Measurements from ENCODE around the gene C19orf85.
"Not testable (repeated sequence)": the region's sequence is repeated elsewhere in the genome, so short reads cannot be mapped to it uniquely, and the experiment has no call there.

Gene C19orf85

DNA sequence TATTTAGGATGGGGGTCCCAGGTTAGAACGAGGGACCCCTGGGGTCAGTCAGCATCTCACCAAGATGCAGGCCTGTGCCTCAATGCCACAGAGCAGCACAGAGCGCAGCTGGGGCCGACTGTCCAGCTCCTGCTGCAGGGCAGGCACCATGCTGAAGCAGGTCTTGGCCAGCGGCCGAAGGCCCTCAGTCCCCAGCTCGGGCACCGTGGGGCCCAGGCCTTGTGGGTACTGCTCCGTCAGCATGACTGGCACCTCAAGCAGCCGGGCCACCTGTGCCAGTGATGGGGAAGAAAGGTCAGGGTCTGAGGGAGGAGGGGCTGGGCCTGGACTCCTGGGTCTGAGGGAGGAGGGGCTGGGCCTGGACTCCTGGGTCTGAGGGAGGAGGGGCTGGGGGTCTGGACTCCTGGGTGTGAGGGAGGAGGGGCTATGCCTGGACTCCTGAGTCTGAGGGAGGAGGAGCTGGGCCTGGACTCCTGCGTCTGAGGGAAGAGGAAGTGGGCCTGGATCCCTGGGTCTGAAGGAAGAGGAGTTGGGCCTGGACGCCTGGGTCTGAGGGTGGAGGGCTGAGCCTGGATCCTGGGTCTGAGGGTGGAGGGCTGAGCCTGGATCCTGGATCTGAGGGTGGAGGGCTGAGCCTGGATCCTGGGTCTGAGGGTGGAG lies 8.8 kb downstream of the C19orf85 start:
- DNase-seq: no peak

DNA sequence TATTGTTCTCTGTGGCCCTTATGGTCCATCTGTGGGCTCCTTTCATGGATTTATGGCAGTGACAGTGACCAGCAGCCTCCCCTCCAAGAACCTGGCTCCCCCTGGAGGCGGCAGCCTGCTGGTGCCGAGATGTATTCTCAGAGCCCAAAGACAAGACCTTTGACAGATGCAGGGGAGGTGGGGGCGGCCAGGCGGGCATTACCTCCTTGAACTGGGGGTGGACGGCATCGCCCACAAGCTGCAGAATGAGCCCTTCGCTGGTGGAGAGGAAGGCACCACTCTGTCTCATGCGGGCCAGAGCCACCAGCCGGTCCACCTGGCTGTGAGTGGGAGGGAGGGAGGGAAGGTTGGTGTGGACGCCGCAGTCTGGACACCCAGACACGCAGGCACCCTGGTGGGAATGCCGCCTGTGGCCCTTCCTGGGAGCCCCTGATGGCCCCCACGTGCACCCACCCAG lies 9.7 kb downstream of the C19orf85 start:
- DNase-seq: peak; percentile 31

DNA sequence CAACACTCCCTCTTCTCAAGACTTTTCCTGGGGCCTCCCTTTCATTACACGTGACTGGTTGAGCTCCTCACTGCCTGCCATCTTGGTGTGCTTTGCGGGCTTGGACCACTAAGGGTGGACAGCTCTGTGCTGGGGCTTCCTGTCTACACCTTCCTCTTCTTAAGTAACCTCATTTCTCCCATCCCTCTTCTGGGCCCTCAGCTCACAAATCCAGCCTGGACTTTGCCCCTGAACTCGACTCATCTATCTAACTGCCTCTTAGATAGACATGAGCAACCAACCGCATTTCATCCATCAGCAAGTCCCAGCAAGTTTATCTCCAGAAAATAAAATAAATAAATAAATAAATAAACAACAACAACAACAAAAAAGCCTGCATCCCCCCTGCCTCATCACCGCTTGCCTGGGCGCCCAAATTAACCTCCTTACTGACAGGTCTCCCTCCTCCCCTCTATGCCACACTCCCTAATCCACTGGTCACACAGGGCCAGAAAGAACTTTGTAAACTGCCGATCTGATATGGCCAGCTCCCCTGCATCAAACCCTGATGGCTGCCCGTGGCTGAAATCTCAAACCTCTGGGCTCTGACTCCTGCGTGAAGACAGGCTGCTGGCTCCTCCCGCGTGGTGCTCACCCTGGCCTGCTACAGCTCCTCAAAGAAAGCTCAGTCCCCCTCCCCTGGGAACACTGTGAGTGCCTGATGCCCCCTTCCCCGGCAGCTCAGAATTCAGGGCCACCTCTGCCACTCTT lies 10.9 kb downstream of the C19orf85 start:
- DNase-seq: no peak

DNA sequence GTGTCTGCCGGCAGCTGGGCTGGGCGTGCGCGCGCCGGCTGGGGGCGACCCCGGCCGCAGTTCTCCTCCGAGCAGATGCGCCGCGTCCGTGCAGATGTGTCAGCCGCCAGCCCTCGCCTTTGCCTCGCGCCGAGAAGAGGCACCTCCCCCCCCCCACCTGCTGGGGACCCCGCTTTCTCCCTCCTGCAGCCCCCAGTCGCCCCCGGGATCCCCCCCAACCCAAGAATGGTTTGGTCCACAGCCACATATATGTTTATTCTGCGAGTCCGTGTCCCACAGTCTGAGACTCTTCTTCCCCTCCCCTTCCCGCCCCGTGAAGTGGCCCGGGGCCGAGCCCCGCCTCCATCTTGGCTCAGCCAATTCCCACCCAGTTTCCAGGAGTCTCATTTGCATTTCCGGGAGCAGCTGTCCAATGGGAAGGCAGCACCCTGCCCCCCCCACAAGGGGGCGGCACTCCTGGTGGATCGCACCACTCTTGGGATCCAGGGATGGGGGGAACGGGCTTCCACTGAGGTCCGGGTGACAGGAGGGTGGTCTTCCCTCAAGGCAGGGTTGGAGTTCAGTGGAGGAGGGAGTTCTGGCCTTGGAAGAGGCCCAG lies 11.7 kb downstream of the C19orf85 start:
- DNase-seq: no peak

DNA sequence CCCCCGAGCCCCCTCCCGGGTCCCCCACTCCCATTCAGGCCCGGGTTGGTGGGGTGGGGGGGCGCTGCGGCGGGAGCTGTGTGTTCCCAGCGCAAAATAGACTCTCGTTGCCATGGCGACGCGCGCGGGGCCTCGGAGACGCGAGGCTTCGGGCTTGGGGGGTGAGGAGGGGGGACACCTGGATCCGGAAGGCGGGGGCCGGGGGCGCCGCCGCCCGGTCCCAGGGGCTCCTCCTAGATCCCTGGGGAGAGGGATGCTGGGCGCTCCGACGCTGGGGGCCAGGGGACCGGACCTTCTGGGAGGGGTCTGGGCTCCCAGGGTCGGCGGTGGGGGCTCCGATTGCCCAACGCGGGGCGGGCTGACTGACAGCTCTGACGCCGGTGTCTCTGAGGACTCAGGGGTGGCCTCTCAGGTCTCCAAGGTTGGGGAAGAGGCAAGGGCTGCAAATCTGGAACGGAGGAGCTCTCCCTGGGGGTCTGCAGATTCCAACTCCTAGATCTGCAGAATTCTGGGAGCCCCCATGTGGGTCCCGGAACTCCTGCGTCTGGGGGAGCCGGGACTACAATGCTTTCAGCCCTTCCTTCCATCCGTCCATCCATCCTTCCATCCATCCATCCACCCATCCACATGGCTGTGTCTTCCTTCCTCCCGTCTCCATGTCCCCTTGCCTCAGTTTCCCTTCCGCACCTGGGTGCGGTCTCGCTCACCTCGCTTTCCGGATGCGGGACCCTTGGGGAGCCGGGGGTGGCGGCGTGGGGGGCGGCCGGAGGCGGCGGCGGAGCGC lies 12.4 kb downstream of the C19orf85 start:
- DNase-seq: no peak

DNA sequence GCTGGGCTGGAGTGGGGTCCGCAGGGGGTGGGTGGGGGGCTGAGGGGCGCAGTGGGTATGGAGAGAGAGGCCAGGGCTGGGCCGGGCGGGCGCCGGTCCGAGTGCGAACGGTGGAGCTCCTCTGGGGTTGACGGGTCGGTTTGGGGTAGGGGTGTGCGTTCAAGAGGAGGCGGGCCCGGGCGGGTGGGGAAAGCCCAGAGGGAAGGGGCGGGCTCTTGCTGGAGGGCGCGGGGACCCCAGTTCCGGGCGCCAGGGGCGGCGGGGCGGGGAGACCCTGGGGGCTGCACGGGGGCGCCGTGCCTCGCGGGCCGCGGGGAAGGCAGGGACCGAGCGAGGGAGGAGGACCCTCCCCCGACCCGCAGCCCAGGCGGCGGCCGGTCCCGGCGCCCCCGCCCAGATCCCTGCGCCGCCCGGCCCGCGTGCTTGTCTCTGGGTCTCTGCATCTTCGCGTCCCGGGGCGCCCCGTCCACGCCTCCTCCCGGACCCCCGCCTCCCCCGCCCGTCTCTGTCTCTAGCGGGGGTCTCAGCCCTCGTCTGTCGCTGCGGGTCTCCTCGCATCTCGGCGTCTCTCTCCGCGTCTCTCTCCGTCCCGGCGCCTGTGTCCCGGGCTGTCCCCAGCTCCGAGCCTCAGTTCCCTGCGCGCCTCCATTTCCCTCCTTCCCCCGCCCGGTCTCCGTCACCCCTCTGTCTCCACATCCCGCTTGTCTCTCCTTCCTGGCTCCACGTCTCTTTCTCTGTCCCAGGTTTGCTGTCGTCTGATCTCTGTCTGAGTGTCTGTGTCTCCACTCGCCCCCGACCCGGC lies 13.2 kb downstream of the C19orf85 start:
- DNase-seq: no peak

DNA sequence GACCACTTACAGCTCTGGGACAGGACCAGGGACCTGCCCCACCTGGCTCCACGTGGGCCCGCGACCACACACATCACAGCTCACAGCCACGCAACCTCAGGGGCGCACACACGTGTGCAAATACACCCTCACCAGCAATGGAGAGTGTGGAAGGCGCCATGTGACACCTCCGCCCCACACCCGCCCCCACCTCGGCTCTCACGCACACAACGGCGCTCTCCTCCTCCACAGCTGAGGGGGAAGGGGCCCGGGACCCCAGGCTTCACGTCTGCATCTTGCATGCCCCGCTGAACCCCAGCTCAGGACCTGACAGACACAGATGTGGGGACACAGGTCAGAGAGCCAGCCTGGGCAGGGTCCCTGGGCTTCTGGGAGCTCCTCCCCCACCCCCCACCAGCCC lies 15.1 kb downstream of the C19orf85 start:
- DNase-seq: no peak

DNA sequence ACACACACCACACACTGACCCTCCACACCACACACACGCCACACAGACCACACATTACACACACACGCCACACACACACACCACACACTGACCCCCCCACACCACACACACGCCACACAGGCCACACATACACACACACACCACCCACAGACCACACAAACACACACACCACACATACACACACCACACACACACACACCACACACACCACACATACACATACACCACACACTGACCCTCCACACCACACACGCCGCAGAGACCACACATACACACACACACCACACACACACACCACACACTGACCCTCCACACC lies 16.4 kb downstream of the C19orf85 start:
- not testable (repeated sequence) for DNase-seq

DNA sequence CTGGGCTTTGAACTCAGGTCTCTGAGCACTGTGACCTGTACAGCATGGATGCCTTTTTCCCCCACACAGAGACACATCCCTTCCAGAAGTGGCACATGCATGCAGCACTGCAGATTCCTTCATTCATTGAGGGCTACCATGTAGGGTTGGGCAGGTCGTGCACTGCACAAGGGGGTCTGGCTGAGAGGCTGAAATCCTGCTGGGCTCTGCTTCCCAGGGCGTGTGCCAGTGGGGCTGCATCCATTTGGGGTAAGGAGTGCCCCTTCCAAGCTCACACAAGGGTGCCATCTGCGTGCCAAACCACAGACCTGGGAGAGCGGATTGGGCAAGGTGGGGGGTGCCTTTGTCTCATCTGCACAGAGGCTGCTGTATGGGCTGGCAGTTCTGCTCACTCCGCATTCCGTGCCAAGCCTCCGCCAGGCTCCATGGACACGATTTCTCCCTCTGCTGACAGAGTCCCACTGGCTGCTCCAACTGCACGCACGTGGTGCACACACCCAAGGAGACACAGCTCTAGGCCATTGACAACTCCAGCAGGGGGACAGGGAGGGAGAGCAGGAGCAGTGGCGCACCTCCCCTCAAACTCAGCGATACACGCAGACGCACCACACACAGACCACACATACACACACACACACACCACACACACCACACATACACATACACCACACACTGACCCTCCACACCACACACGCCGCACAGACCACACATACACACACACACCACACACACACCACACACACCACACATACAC lies 17.0 kb downstream of the C19orf85 start:
- no peak for DNase-seq

DNA sequence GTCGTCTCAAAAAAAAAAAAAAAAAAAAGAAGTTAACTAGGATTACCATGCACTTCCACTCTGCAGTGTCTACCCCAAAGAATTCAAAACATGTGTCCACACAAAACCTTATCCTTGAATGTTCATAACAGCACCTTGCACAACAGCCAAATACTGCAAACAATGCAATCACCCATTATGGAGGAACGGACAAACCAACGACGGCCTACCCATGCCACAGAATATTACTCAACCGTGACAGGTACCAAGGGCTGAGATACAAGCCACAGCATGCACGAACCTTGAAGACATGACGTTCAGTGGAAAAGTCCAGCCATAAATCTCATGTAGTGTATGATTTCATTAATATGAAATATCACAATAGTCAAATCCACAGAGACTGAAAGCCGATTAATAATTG lies 18.5 kb downstream of the C19orf85 start:
- no peak for DNase-seq

DNA sequence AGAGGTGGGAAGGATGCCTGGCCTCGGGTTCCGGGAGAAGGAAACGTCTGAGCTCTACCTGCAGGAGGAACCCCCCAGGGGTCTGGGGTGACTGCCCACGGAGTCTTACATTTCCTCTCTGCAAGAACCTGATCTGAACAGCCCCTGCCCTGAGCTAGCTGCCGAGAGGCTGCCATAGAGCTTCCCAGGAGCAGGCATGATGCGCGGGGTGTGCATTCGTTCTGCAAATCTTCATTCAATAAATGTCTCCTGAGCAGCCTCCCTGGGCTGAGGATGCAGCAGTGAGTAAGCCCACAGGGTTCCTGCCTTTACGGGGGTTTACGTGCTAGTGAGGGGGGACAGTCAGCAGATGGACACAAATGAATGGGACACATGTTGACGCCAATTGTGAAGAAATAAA lies 19.9 kb downstream of the C19orf85 start:
- DNase-seq: no peak

DNA sequence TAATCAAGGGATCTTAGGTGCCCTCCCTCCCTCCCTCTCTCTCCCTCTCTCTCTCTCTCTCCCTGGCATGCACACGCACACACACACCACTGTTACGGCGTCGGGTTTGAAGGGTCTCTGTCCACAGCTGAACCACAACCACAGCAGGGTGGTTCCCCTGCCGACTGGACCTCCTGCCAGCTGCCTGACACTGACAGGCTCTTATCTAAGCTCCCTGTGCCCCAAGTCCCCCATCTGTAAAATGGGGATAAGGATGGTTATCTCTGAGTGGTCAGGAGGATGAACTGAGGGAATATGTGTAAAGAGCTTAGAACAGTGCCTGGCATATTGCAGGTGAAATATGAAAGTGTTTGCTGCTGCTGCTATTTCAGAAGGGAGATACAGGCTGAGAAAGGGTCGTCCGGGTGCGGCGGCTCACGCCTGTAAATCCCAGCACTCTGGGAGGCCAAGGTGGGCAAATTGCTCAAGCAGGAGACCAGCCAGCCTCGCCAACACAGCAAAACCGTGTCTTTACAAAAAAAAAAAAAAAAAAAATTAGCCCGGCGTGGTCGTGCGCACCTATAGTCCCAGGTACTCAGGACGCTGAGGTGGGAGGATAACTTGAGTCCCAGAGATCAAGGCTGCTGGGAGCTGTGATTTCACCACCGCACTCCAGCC lies 20.6 kb downstream of the C19orf85 start:
- DNase-seq: no peak

DNA sequence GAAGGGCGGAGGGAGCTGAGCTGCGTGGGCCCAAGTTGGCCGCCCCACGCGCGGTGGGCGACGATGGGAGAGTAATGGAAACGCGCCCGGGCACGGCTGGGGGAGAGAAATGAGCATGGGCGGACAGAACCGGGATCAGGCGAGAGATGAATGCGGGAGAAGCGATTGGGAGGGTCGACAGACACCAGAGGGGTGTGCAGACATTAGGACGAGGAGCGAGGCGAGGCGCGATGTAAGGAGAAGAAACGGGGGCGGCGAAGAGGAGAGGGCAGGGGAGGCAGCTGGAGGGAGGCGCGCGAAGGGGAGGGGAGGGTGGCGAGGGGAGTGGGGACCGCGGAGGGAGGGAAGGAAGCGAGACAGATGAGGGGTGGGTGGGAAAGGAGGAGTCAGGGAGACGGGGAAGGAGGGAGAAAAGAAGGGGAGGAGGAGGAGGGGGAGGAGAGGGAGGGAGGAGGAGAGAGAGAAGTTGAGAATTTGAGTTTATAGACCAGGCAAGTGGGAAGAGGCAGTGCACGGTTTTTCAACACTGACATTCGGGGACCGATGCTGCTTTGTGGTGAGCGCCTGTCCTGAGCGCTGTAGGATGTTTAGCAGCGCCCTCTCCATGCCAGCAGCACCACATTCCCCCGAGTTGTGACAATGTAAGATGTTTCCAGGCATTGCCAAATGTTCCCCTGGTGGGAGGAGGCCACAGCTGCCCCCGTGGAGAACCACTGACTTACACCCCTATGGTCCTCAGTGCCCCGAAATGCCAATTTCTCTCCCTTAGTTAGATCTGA lies 21.3 kb downstream of the C19orf85 start, which contains the start of gene SHISA7:
SHISA7 (minus strand) TSS at position 256 of the 779 bp plus-strand sequence. CDS start 437 bp downstream, outside the sequence.
- no peak for DNase-seq

DNA sequence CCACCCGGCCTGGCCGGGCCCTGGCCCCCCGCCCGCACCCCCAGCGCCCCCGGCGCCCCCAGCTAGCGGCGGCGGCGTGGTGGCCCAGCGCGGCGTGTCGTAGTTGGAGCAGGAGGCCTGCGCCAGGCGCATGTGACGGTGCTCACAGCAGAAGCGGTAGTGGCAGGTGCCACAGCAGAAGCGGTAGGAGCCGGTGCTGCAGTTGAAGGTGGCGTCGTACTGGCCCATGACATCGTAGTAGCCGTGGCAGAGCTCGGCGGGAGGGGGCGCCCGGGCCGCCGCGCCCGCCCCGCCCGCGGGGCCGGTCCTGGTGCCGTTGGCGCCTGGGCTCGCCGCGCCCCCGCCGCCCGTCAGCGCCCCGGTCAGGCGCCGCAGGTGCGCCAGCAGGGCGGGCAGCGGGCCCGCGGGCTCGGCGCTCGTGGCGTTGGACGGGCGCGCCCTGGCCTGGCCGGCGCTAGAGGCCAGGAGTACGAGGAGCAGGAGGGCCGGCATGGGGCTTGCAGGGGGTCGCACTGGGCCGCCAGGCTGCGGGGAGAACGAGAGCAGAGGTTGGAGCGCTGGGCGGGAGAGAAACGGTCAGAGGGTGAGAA lies 22.1 kb downstream of the C19orf85 start:
- DNase-seq: no peak

DNA sequence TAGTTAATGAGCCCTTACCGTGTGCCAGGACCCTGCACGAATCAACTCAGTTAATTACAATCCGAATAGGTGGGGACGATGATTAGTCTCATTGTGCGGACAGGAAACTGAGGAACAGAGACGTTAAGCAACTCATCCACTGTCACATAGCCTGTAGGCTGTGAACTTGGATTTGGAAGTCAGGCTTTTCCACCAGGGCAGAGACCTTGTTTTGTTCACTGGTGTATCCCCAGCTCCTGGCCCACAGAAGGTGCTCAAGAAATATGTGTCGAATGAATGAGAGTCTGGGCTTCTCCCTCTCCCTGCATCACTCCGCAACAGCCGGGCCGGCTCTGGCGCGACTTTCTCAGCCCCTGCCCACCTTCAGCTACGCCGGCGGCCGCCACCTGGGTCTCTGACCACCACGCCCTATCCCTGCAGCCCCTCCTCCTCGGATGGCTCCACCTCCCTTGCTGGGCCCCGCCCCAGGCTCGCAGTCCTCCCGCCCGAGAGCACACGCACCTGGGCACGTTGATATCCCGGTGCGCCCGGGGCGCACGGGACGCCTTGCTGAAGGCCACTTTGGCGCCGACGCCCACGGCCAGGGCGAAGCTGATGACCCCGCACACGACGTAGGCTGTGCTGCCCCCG lies 22.7 kb downstream of the C19orf85 start:
- DNase-seq: no peak

DNA sequence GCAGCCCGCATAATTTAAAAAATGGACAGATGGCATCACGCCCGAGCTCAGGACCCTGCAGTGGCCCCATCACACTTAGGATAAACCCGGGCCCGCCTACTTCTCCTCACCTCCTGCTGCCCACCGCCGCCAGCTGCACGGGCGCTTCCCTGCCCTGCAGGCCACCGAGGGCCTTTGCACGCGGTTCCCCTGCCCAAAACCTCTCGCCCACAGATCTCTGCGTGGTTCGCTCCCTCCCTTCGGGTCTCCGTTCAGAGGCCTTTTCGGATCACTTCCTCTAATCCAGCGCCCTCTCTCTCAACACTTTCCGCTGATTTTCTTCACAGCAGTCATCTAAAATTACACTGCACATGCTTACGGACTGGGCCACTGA lies 23.2 kb downstream of the C19orf85 start:
- DNase-seq: no peak

DNA sequence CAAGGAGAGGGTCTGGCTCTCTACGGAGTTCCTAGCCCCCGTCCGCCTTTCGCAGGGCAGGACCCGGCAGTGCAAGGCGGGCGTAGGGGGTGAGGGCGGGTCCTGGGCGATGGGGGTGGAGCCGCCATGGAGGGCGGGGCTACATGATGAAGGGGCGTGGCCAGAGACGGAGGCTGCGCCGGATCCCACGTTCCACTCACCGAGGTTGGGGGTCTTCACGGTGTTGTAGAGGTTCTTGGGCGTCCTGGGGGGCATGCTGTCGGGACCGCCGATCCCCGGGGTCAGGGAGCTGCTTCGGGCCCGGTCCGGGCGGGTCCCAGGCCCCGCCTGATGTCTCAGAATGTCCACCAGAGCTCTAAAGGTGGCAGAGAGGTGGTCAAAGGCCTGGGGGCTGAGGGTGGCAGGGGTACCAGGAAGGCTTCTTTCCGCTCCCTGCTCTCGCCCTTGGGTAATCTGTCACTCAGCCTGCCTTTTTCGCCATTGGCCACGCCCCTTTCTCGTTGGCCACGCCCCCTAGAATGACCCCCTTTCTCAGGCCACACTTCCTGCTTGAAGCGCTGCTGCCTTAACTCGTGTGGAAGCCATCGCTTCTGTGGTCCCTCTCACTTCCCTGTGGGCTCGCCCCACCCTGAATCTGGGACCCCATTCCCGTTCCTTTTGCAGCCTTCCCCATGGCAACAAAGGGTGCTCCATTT lies 24.0 kb downstream of the C19orf85 start:
- no peak for DNase-seq

DNA sequence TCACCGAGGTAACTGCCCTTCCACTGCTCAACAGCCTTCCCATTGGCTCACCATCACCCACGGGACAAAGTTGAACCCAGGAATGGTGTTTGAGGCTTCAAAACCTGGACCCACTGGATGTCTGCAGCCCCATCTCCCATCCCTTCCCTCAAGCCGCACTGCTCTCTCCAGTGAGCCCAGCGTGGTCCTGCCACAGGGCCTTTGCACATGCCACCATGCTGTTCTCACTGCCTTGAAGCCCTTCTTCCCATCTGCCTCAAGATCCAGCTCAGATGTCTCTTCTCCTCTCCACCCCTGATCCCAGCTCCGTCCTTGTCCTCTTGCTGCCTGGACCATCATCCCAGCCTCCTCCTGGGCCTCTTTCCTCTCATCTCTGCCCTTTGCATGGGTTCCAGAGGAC lies 25.5 kb downstream of the C19orf85 start:
- no peak for DNase-seq

DNA sequence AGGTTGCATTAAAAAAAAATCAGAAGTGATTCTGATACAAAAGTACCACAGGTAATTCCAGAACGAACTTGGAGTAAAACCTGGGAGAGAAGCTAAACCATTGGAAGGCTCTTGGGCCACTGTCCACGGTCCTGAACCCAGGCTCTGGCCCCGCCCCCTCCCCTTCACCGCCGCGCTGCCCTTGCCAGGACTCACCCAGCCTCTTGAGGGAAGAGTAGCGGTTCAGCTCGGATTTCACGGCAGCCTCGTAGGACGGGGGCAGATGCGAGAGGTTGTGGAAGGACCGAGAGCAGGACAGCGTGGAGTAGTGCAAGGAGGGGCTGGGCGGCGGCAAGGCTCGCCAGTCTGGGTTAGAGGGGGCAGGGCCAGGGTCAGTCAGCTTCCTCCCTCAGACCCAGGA lies 27.1 kb downstream of the C19orf85 start:
- DNase-seq: no peak
